Measurements from ENCODE around the gene HES2. TPM values are rescaled to one million over a fixed set of nuclear protein-coding genes. Genes with fewer than 3 reads are reported as not detected.
A peak's percentile ranks its signal among the peaks of the same experiment; 100 is the strongest.

The HES2 gene
- total RNA-seq, 1 donor from 2014 or later = 0.07 TPM

GRCh38 chr1:6462412-6463119 is 42.8 kb upstream of the HES2 start:
- no peak for DNase-seq (ENCODE audit: low read depth, low spot score)
- Mint-ChIP-seq H3K4me1 (peaks cover 8% of the 10 kb centered on the region), H3K4me3 (peak overlapping the region; percentile 38), H3K27ac (ENCODE audit: unreplicated experiment) (no peak overlapping the region), H3K36me3 (ENCODE audit: low read depth) (peaks cover 5% of the 10 kb centered on the region), H3K27me3 (ENCODE audit: low read depth) (no peaks in the 10 kb centered on the region), H3K9me3 (no peaks in the 10 kb centered on the region)
- TF ChIP-seq CTCF (conservative IDR thresholded peaks at IDR 0.05) = no peak

- no peaks in the 10 kb centered on the region for H3K27me3 Mint-ChIP-seq (ENCODE audit: low read depth)
Observed at GRCh38 chr1:6461538-6462411, 42.1 kb upstream of the HES2 start.

GRCh38 chr1:6461051-6461530 is 41.4 kb upstream of the HES2 start:
- Mint-ChIP-seq H3K36me3 (ENCODE audit: low read depth) (peaks cover 5% of the 10 kb centered on the region), H3K4me1 (peaks cover 8% of the 10 kb centered on the region), H3K27ac (ENCODE audit: unreplicated experiment) (no peak overlapping the region), H3K27me3 (ENCODE audit: low read depth) (no peaks in the 10 kb centered on the region), H3K4me3 (no peak overlapping the region), H3K9me3 (no peaks in the 10 kb centered on the region)
- TF ChIP-seq CTCF (conservative IDR thresholded peaks at IDR 0.05) = no peak
- DNase-seq (ENCODE audit: low read depth, low spot score) = no peak

More at GRCh38 chr1:6461538-6462411, 42.1 kb upstream of the HES2 start:
- TF ChIP-seq CTCF (conservative IDR thresholded peaks at IDR 0.05) = no peak
- Mint-ChIP-seq H3K27ac (ENCODE audit: unreplicated experiment) (no peak overlapping the region), H3K4me3 (peak overlapping the region; percentile 38), H3K36me3 (ENCODE audit: low read depth) (peaks cover 5% of the 10 kb centered on the region), H3K9me3 (no peaks in the 10 kb centered on the region), H3K4me1 (peaks cover 8% of the 10 kb centered on the region)
- no peak for DNase-seq (ENCODE audit: low read depth, low spot score)

- H3K36me3 Mint-ChIP-seq (ENCODE audit: low read depth) = peaks cover 5% of the 10 kb centered on the region
- no peak for TF ChIP-seq CTCF (conservative IDR thresholded peaks at IDR 0.05)
- H3K27ac Mint-ChIP-seq (ENCODE audit: unreplicated experiment) = no peak overlapping the region
- peaks cover 8% of the 10 kb centered on the region for H3K4me1 Mint-ChIP-seq
- H3K27me3 Mint-ChIP-seq (ENCODE audit: low read depth) = no peaks in the 10 kb centered on the region
- H3K4me3 Mint-ChIP-seq = no peak overlapping the region
- DNase-seq (ENCODE audit: low read depth, low spot score) = no peak
- no peaks in the 10 kb centered on the region for H3K9me3 Mint-ChIP-seq
Observed at GRCh38 chr1:6460301-6461050, 40.8 kb upstream of the HES2 start.

- DNase-seq (ENCODE audit: low read depth, low spot score) = no peak
- Mint-ChIP-seq H3K27ac (ENCODE audit: unreplicated experiment) (no peak overlapping the region), H3K27me3 (ENCODE audit: low read depth) (no peaks in the 10 kb centered on the region), H3K36me3 (ENCODE audit: low read depth) (peaks cover 5% of the 10 kb centered on the region), H3K9me3 (no peaks in the 10 kb centered on the region), H3K4me1 (peaks cover 8% of the 10 kb centered on the region), H3K4me3 (no peak overlapping the region)
- TF ChIP-seq CTCF (conservative IDR thresholded peaks at IDR 0.05) = no peak
Observed at GRCh38 chr1:6459850-6460265, 40.1 kb upstream of the HES2 start.
